OCI-LY3 (cell line): ENCODE measurements around the gene GOLT1B.

Source experiments
- H2AFZ ChIP-seq: fragments of 200-600, 300-600 bp; shearing (Covaris generic); 2 replicates; pipeline ENCODE4 v1.6.0; 2014; ENCODE audit warnings: antibody characterized with exemption, low read depth, low read length
- H3K27ac ChIP-seq: fragments of 200-600, 300-600 bp; sonication (generic); 2 replicates; pipeline ENCODE4 v1.5.1; 2014; ENCODE audit warnings: mild to moderate bottlenecking, low read length, moderate library complexity, mixed read lengths
- H3K27me3 ChIP-seq: fragments of 200-600, 300-600 bp; sonication (generic); 2 replicates; pipeline ENCODE4 v1.6.1; 2014; ENCODE audit warnings: low read depth, low read length, mixed read lengths
- H3K36me3 ChIP-seq: fragments of 200-600, 300-600 bp; sonication (generic); replicated peaks from 2 replicates; pipeline ENCODE3; 2014; ENCODE audit warnings: low read depth, low read length, mixed read lengths
- H3K4me1 ChIP-seq: fragments of 300-600, 200-600 bp; sonication (generic); 2 replicates; pipeline ENCODE4 v1.6.1; 2014; ENCODE audit warnings: low read length, mixed read lengths
- H3K4me2 ChIP-seq: fragments of 200-600, 300-600 bp; sonication (generic); 2 replicates; pipeline ENCODE4 v1.6.1; 2014; ENCODE audit warnings: low read length, mixed read lengths
- H3K4me3 ChIP-seq: fragments of 300-600, 200-600 bp; sonication (generic); 2 replicates; pipeline ENCODE4 v1.5.1; 2014; ENCODE audit warnings: antibody characterized with exemption, mild to moderate bottlenecking, low read length, moderate library complexity
- H3K79me2 ChIP-seq: fragments of 300-600, 200-600 bp; shearing (Covaris generic); 2 replicates; pipeline ENCODE4 v1.6.1; 2014; ENCODE audit warnings: mild to moderate bottlenecking, low read length, mixed read lengths
- H3K9ac ChIP-seq: fragments of 300-600, 200-600 bp; shearing (Covaris generic); 2 replicates; pipeline ENCODE4 v1.6.0; 2014; ENCODE audit warnings: mild to moderate bottlenecking, low read length, moderate library complexity
- H3K9me3 ChIP-seq: fragments of 200-600, 300-600 bp; shearing (Covaris generic); 2 replicates; pipeline ENCODE4 v1.6.1; 2014; ENCODE audit warnings: low read length, mixed read lengths; ENCODE audit not compliant: insufficient read depth
- H4K20me1 ChIP-seq: fragments of 200-600, 300-600 bp; sonication (generic); 2 replicates; pipeline ENCODE4 v1.6.1; 2016; ENCODE audit warnings: low read length, mixed read lengths; ENCODE audit not compliant: insufficient read depth
- EZH2phosphoT487 ChIP-seq: fragments of 200-600 bp; shearing (Covaris generic); IDR thresholded peaks from 2 replicates; pipeline ENCODE4 v1.6.1; 2018; ENCODE audit warnings: antibody characterized with exemption, mixed run types, low read depth
- TF ChIP-seq, protein P1 (sequence below): fragments of 200-600, 300-600 bp; sonication (generic); IDR thresholded peaks from 2 replicates; pipeline ENCODE4 v1.5.1; 2014; ENCODE audit warnings: antibody characterized with exemption, low read length, low read depth

Gene GOLT1B

DNA sequence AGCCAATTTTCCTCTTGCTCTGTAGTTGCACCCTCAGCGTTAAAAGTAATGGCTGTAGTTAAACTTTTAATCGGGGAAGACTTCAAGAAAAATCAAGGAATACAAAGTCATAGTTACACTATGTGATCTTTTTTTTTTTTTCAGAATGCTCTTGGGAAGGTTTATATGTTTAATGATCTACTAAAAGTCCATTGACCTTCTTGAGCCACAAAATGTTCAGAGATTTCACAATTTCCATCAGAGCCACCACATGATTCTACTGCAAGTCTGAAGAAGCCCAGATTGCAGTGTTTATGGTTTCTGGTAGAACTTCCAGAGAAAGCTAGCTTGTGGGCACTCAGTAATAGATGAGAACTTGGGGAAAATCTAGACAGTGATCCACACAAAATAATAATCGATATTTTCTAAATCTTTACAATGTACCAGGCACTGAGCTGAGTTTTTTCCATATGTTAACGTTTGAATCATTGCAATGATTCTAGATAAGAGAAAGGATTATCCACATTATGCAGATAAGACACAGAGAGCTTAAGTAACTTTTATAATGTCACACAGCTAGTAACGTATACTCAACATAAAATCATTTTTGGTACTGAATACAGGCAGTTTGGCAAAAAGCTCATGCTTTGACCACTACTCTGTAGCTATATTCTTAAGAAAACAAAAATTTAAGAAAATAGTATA, 64.8 kb downstream of the GOLT1B start:
- Histone ChIP-seq H3K4me2 (no peak overlapping the region), H2AFZ (no peak overlapping the region), H3K27ac (no peak overlapping the region), H3K36me3 (no peaks in the 10 kb centered on the region), H3K4me1 (no peaks in the 10 kb centered on the region), H4K20me1 (no peaks in the 10 kb centered on the region), H3K4me3 (no peak overlapping the region), H3K9ac (no peak overlapping the region), H3K79me2 (no peaks in the 10 kb centered on the region), H3K9me3 (no peaks in the 10 kb centered on the region), H3K27me3 (no peaks in the 10 kb centered on the region)
- TF ChIP-seq EZH2phosphoT487 = no peak
- TF ChIP-seq, protein P1, sequence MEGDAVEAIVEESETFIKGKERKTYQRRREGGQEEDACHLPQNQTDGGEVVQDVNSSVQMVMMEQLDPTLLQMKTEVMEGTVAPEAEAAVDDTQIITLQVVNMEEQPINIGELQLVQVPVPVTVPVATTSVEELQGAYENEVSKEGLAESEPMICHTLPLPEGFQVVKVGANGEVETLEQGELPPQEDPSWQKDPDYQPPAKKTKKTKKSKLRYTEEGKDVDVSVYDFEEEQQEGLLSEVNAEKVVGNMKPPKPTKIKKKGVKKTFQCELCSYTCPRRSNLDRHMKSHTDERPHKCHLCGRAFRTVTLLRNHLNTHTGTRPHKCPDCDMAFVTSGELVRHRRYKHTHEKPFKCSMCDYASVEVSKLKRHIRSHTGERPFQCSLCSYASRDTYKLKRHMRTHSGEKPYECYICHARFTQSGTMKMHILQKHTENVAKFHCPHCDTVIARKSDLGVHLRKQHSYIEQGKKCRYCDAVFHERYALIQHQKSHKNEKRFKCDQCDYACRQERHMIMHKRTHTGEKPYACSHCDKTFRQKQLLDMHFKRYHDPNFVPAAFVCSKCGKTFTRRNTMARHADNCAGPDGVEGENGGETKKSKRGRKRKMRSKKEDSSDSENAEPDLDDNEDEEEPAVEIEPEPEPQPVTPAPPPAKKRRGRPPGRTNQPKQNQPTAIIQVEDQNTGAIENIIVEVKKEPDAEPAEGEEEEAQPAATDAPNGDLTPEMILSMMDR = no peak

DNA sequence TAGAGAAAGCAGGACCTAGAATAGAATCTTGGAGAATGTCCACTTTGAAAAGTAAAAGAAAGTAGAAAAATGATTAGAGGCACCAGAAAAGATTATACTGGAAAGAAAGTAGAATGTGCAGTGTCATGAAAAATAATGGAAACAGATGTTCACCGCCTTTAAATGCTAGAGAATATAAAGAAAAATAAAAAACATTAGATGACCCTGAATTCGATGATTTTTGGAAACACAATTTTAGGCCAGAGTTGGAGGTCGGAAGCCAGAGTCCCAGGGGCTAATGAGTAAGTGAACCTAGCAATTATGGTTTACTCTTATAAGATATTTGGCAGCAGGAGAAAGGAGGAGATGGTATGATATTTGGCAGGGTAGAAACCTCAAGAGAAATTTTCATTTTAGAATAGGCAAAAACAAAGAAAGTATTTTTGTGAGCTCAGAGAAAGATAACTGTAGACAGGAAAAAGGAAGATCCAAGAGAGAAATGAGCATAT, 65.4 kb downstream of the GOLT1B start:
- H3K9me3 ChIP-seq = no peaks in the 10 kb centered on the region
- TF ChIP-seq, protein P1 = no peak
- TF ChIP-seq EZH2phosphoT487 = no peak

More for the DNA sequence above, 65.4 kb downstream of the GOLT1B start:
- no peak overlapping the region for H3K27ac ChIP-seq
- no peaks in the 10 kb centered on the region for H4K20me1 ChIP-seq
- H3K4me3 ChIP-seq = no peak overlapping the region
- H3K27me3 ChIP-seq = no peaks in the 10 kb centered on the region
- no peaks in the 10 kb centered on the region for H3K4me1 ChIP-seq
- no peaks in the 10 kb centered on the region for H3K79me2 ChIP-seq
- no peaks in the 10 kb centered on the region for H3K36me3 ChIP-seq
- H3K9ac ChIP-seq = no peak overlapping the region
- H3K4me2 ChIP-seq = no peak overlapping the region
- H2AFZ ChIP-seq = no peak overlapping the region
